LoVo (cell line): ENCODE results near the gene PRUNE1.

Experiments used
- DNase-seq: peaks from one replicate; pipeline ENCODE4 v3.0.0-alpha.2; 2016; ENCODE audit warnings: low spot score

PRUNE1 gene

GRCh38 chr1:151008244-151009205 lies at the start of gene PRUNE1:
Gene PRUNE1, plus strand, starts transcription at chr1:151008449. Its CDS starts 184 bp downstream, at chr1:151008633.
- DNase-seq, result peak; percentile 96

- no peak for DNase-seq
Observed at GRCh38 chr1:150960646-150961045, 47.6 kb upstream of the PRUNE1 start.

GRCh38 chr1:150961756-150962155 lies 46.5 kb upstream of the PRUNE1 start:
- DNase-seq, result no peak

GRCh38 chr1:150963321-150964163 lies 44.7 kb upstream of the PRUNE1 start:
- DNase-seq, result no peak

GRCh38 chr1:150964164-150964489 lies 44.1 kb upstream of the PRUNE1 start:
- DNase-seq, result no peak

- DNase-seq, result no peak
Observed at GRCh38 chr1:150965605-150966004, 42.6 kb upstream of the PRUNE1 start.

- DNase-seq, result no peak
Observed at GRCh38 chr1:150966011-150966410, 42.2 kb upstream of the PRUNE1 start.

GRCh38 chr1:150967936-150968335 lies 40.3 kb upstream of the PRUNE1 start:
- DNase-seq, result no peak

- DNase-seq, result no peak
Observed at GRCh38 chr1:150968491-150968890, 39.8 kb upstream of the PRUNE1 start.

GRCh38 chr1:150969626-150970025 lies 38.6 kb upstream of the PRUNE1 start:
- DNase-seq, result no peak

GRCh38 chr1:150970808-150971582 lies 37.3 kb upstream of the PRUNE1 start:
- no peak for DNase-seq

- DNase-seq, result no peak
Observed at GRCh38 chr1:150971583-150972416, 36.4 kb upstream of the PRUNE1 start.

GRCh38 chr1:150972417-150972940 lies 35.8 kb upstream of the PRUNE1 start:
- no peak for DNase-seq

GRCh38 chr1:150973258-150973835 lies 34.9 kb upstream of the PRUNE1 start:
- no peak for DNase-seq

GRCh38 chr1:150973836-150974579 lies 34.2 kb upstream of the PRUNE1 start:
- DNase-seq, result peak; percentile 13

GRCh38 chr1:150974580-150975478 lies 33.4 kb upstream of the PRUNE1 start, which contains the start of gene CERS2:
Gene CERS2, minus strand, starts transcription at chr1:150974835. Its CDS starts 5,745 bp downstream, at chr1:150969090.
- peak; percentile 69 for DNase-seq

- DNase-seq, result no peak
Observed at GRCh38 chr1:150976401-150976821, 31.8 kb upstream of the PRUNE1 start.

- DNase-seq, result peak; percentile 75
Observed at GRCh38 chr1:150976879-150977694, 31.2 kb upstream of the PRUNE1 start.
